HG03097 (cell line): ENCODE measurements around the gene ZNF747.
"Not testable (repeated sequence)": the region's sequence is repeated elsewhere in the genome, so short reads cannot be mapped to it uniquely, and the experiment has no call there.

Experiments used
- ATAC-seq: cut with Tn5 transposase; IDR thresholded peaks from one replicate; pipeline ENCODE4 v1.9.1; 2021; ENCODE audit not compliant: unreplicated experiment, low FRiP score

Gene ZNF747

GRCh38 chr16:30557957-30558788 is 23.5 kb upstream of the ZNF747 start, which contains the start of gene ZNF764:
TSS of gene ZNF764 (minus strand) at chr16:30558374. CDS start at chr16:30558182, 192 bp downstream.
- peak; percentile 85 for ATAC-seq

- no peak for ATAC-seq
Measured at GRCh38 chr16:30557707-30557956, 23.0 kb upstream of the ZNF747 start.

GRCh38 chr16:30556125-30556473 is 21.4 kb upstream of the ZNF747 start:
- no peak for ATAC-seq

- ATAC-seq = no peak
Measured at GRCh38 chr16:30555315-30556124, 20.9 kb upstream of the ZNF747 start.

GRCh38 chr16:30554557-30555314 is 20.1 kb upstream of the ZNF747 start:
- no peak for ATAC-seq

GRCh38 chr16:30553393-30553899 is 18.8 kb upstream of the ZNF747 start:
- ATAC-seq = no peak

- ATAC-seq = no peak
Measured at GRCh38 chr16:30552956-30553355, 18.3 kb upstream of the ZNF747 start.

- no peak for ATAC-seq
Measured at GRCh38 chr16:30551781-30552180, 17.1 kb upstream of the ZNF747 start.

- ATAC-seq = no peak
Measured at GRCh38 chr16:30548416-30549253, 14.0 kb upstream of the ZNF747 start.

GRCh38 chr16:30546115-30546514 is 11.5 kb upstream of the ZNF747 start:
- ATAC-seq = no peak

GRCh38 chr16:30543067-30543466 is 8.4 kb upstream of the ZNF747 start:
- no peak for ATAC-seq

- no peak for ATAC-seq
Measured at GRCh38 chr16:30541502-30542329, 7.1 kb upstream of the ZNF747 start.

GRCh38 chr16:30540916-30541464 is 6.3 kb upstream of the ZNF747 start:
- not testable (repeated sequence) for ATAC-seq

GRCh38 chr16:30539986-30540526 is 5.4 kb upstream of the ZNF747 start:
- ATAC-seq = not testable (repeated sequence)

GRCh38 chr16:30539000-30539964 is 4.6 kb upstream of the ZNF747 start:
- no peak for ATAC-seq

GRCh38 chr16:30536391-30537024 is 1.9 kb upstream of the ZNF747 start:
- not testable (repeated sequence) for ATAC-seq

- ATAC-seq = no peak
Measured at GRCh38 chr16:30535777-30536190, 1.1 kb upstream of the ZNF747 start.
